Measurements from ENCODE around the gene CD84.

The CD84 gene

DNA sequence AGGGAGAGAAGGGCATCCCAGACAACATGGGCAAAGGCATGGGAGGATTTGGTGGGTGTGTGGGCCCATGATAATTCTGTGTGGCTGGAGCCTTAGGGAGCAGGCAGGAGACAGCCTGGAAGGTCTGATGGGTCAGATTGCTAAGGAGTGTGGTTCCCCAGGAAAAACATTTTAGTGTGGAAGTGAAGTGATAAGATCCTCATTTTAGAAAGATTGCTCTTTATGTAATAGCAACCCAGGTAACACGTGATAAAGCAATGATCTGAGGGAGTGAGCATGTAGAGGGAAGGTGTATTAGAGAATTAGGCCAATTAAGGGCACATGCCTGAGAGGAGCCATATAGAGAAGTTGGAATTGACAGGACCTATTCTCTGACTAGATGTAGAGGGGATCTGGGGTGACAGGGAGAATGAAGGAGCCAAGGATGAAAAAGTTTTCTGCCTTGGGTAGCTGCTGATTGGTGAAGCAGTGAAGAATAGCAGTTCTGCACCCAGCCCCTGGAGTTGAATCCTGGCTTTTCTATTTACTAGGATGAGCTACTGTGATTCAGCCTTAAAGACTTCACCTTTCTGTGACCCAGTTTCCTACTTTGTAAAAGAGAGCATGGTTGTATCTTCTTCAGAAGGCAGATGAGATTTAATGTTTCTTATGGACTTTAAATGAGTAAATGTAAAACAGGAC lies 37.5 kb downstream of the CD84 start:
- TF ChIP-seq CTCF (IDR thresholded peaks at IDR 0.05; ENCODE audit: low read depth, low read length, missing control alignments): no peak

GRCh38 chr1:160540859-160541233 lies 38.5 kb downstream of the CD84 start:
- H3K4me3 ChIP-seq (ENCODE audit: low read depth, low read length): no peak overlapping the region; the same call in 1 of the 2 replicates
- DNase-seq (ENCODE audit: low read depth): no peak
- no peak for TF ChIP-seq CTCF (IDR thresholded peaks at IDR 0.05; ENCODE audit: low read depth, low read length, missing control alignments)

More for the DNA sequence above, 37.5 kb downstream of the CD84 start:
- H3K4me3 ChIP-seq (ENCODE audit: low read depth, low read length): no peak overlapping the region
- DNase-seq (ENCODE audit: low read depth): no peak

GRCh38 chr1:160539990-160540858 lies 39.1 kb downstream of the CD84 start:
- DNase-seq (ENCODE audit: low read depth): peak; percentile 95
- TF ChIP-seq CTCF (IDR thresholded peaks at IDR 0.05; ENCODE audit: low read depth, low read length, missing control alignments): no peak
- H3K4me3 ChIP-seq (ENCODE audit: low read depth, low read length): peak overlapping the region; percentile 7; the same call in 1 of the 2 replicates

DNA sequence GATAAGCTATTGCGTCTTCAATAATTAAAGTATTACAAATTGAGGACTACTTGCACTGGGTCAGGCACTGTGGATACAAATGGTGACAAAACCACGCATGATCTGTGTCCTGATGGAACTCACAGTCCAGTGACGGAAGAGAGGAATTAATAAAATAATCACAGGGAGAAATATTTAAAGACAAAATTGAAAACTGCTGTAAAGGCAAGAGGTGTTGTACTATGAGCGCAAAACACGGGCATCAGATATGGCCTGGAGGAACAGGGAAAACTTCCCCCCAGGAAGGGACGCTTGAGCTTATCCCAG lies 39.7 kb downstream of the CD84 start:
- TF ChIP-seq CTCF (IDR thresholded peaks at IDR 0.05; ENCODE audit: low read depth, low read length, missing control alignments): no peak
- DNase-seq (ENCODE audit: low read depth): no peak
- H3K4me3 ChIP-seq (ENCODE audit: low read depth, low read length): no peak overlapping the region

DNA sequence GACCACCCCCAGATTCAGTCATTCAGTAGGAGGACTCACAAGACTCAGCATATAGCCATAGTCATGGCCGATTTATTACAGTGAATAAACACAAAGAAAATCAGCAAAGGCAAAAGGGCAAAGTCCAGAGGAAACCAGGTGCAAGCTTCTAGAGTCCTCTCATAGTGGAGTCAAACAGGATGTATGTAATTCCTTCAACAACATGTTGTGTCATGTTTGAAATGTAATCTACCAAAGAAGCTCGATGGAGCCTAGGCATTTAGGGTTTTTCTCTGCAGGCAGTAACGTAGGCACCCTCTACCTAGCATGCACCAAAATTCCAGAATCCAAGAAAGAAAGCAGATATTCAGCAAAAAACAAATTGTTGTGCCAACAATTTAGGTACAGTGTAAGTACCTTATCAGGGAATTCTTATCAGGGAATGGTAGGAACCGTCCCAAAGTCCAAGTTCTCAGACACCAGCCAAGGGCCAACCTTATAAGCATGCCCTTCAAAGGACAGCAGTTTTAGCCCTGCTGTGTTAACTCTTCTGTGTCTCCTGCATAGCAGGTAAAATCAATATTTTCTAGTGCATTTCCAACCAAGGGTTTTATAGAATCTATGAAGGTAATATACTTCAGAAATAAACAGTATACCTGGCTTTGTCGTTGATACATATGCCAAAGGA lies 40.2 kb downstream of the CD84 start:
- no peak for TF ChIP-seq CTCF (IDR thresholded peaks at IDR 0.05; ENCODE audit: low read depth, low read length, missing control alignments)
- DNase-seq (ENCODE audit: low read depth): no peak
- no peak overlapping the region for H3K4me3 ChIP-seq (ENCODE audit: low read depth, low read length)

- H3K4me3 ChIP-seq (ENCODE audit: low read depth, low read length): no peak overlapping the region
- no peak for DNase-seq (ENCODE audit: low read depth)
- no peak for TF ChIP-seq CTCF (IDR thresholded peaks at IDR 0.05; ENCODE audit: low read depth, low read length, missing control alignments)
These were observed 41.3 kb downstream of the CD84 start for GRCh38 chr1:160537714-160538665.
